K562 (cell line): ENCODE results near the gene MAST4. TPM values are rescaled to one million over a fixed set of nuclear protein-coding genes. Genes with fewer than 3 reads are reported as not detected.

Experiments used
- ATAC-seq: fragments of 200-7000 bp; cut with Tn5 transposase; 3 replicates; pipeline ENCODE4 v1.9.1; 2020; ENCODE audit warnings: moderate library complexity
- BruUV-seq: library from RNA; stranded (reverse); fragments of 400-500 nt; replicated peaks from 2 replicates; lab custom pipeline; 2021; lab: Mats Ljungman, UMichigan
- CTCF ChIA-PET: fragments of 300-600 bp; formaldehyde crosslinking; extraction: SDS; loops from one replicate; lab custom pipeline; 2021; ENCODE audit warnings: low intra/inter-chr PET ratio; lab: Yijun Ruan, JAX
- POLR2A ChIA-PET: fragments of 300-600, 350-650 bp; sonication (Branson Sonifier 250); formaldehyde crosslinking; extraction: SDS; loops from one replicate; lab custom pipeline; 2021; ENCODE audit warnings: antibody characterized with exemption, inconsistent platforms; lab: Yijun Ruan, JAX
- DNase-seq, 4 experiments: peaks; one replicate each; pipeline versions ENCODE4 v3.0.0 to v3.0.0-alpha.2; 2011 to 2018; ENCODE audit warnings: low spot score in 3 of 4, mixed read lengths in 3 of 4; ENCODE audit errors: extremely low read depth in 1 of 4
- FAIRE-seq: peaks from 2 replicates; lab custom pipeline; 2011; peaks lifted over from hg19 to GRCh38; lab: Jason Lieb, UNC
- H2AFZ ChIP-seq: 2 replicates; pipeline ENCODE4 v1.6.0; 2011; ENCODE audit warnings: low read depth, low read length, control low read depth, inconsistent platforms
- H3K27ac ChIP-seq: fragments of 200-600 bp; 3 replicates; pipeline ENCODE4 v1.8.0; 2011; ENCODE audit warnings: low read depth, mild to moderate bottlenecking, control low read depth, inconsistent platforms, low read length, moderate library complexity, mixed read lengths; ENCODE audit errors: extremely low read depth
- H3K27me3 ChIP-seq, 2 experiments: fragments of 300-600 bp in 1 of 2; 2 replicates in 1 of 2; 3 replicates in 1 of 2; pipeline versions ENCODE4 v1.6.0 to v1.8.0; 2011; ENCODE audit warnings: inconsistent platforms in 2 of 2, low read length in 2 of 2, mild to moderate bottlenecking in 1 of 2, mixed read lengths in 1 of 2, moderate library complexity in 1 of 2; ENCODE audit not compliant: control insufficient read depth in 2 of 2, insufficient read depth in 2 of 2
- H3K36me3 ChIP-seq: fragments of 300-600 bp; 3 replicates; pipeline ENCODE4 v1.8.0; 2011; ENCODE audit warnings: mild to moderate bottlenecking, low read length, inconsistent platforms; ENCODE audit not compliant: control insufficient read depth, insufficient read depth
- H3K4me1 ChIP-seq, 2 experiments: fragments of 200-600 bp in 1 of 2; replicated peaks in 1 of 2; 2 replicates in 1 of 2; 3 replicates in 1 of 2; pipeline versions ENCODE4 v1.5.1 to v1.8.0; 2011; ENCODE audit warnings: inconsistent platforms in 2 of 2, low read length in 2 of 2, mild to moderate bottlenecking in 1 of 2, mixed read lengths in 1 of 2, moderate library complexity in 1 of 2; ENCODE audit not compliant: control insufficient read depth in 2 of 2, insufficient read depth in 2 of 2
- H3K4me2 ChIP-seq: 2 replicates; pipeline ENCODE4 v1.6.1; 2011; ENCODE audit warnings: low read length, control low read depth, inconsistent platforms, mixed read lengths; ENCODE audit not compliant: insufficient read depth
- H3K4me3 ChIP-seq: fragments of 200-600 bp; sonication (generic), shearing (Covaris generic); 2 replicates; pipeline ENCODE4 v1.5.1; 2016; ENCODE audit warnings: control low read depth, inconsistent platforms
- H3K79me2 ChIP-seq: fragments of 200-600 bp; 3 replicates; pipeline ENCODE4 v1.8.0; 2011; ENCODE audit warnings: low read length, inconsistent platforms; ENCODE audit not compliant: control insufficient read depth, insufficient read depth
- H3K9ac ChIP-seq, 2 experiments: 2 replicates each; pipeline versions ENCODE4 v1.6.0 to v1.6.1; 2011; ENCODE audit warnings: low read depth in 2 of 2, low read length in 2 of 2, control low read depth in 1 of 2, inconsistent platforms in 1 of 2, mild to moderate bottlenecking in 1 of 2, mixed read lengths in 1 of 2; ENCODE audit not compliant: insufficient read depth in 1 of 2
- H3K9me1 ChIP-seq: one replicate; pipeline ENCODE4 v1.6.0; 2011; ENCODE audit warnings: inconsistent platforms, mild to moderate bottlenecking, low read length, moderate library complexity; ENCODE audit not compliant: control insufficient read depth, insufficient read depth
- H3K9me3 ChIP-seq: replicated peaks from 2 replicates; pipeline ENCODE4 v1.5.1; 2011; ENCODE audit warnings: low read depth, low read length, inconsistent platforms; ENCODE audit not compliant: control insufficient read depth, insufficient read depth
- H4K20me1 ChIP-seq: replicated peaks from 2 replicates; pipeline ENCODE4 v1.6.1; 2011; ENCODE audit warnings: low read length, inconsistent platforms, mixed read lengths; ENCODE audit not compliant: control insufficient read depth, insufficient read depth
- BRD4 ChIP-seq: fragments of 200-600 bp; sonication (generic); IDR thresholded peaks from 2 replicates; pipeline ENCODE4 v1.6.1; 2017; ENCODE audit warnings: inconsistent platforms
- E2F5 ChIP-seq: sonication (generic); formaldehyde crosslinking; IDR thresholded peaks from 2 replicates; pipeline ENCODE4 v1.8.0; 2022; ENCODE audit warnings: mild to moderate bottlenecking, missing genetic modification reagents
- ILF3 ChIP-seq: fragments of 450-650 bp; IDR thresholded peaks from 2 replicates; pipeline ENCODE4 v1.6.1; 2018; ENCODE audit warnings: antibody characterized with exemption, mild to moderate bottlenecking, moderate library complexity, borderline replicate concordance
- IRF9 ChIP-seq: fragments of 450-650 bp; IDR thresholded peaks from 2 replicates; pipeline ENCODE4 v1.6.1; 2016; ENCODE audit warnings: missing biosample characterization, missing genetic modification characterization
- MXI1 ChIP-seq: IDR thresholded peaks from 2 replicates; pipeline ENCODE4 v1.6.1; 2011; ENCODE audit warnings: low read depth, mild to moderate bottlenecking, improper control_type of control experiment, low read length
- NCOA6 ChIP-seq: fragments of 450-650 bp; IDR thresholded peaks from 2 replicates; pipeline ENCODE4 v1.6.1; 2017; ENCODE audit warnings: mild to moderate bottlenecking
- PREB ChIP-seq: sonication (generic); formaldehyde crosslinking; IDR thresholded peaks from 2 replicates; pipeline ENCODE4 v1.8.1; 2023; ENCODE audit warnings: mild to moderate bottlenecking, missing genetic modification reagents
- RBM15 ChIP-seq: fragments of 200-400 bp; formaldehyde crosslinking; IDR thresholded peaks from 2 replicates; pipeline ENCODE4 v1.6.1; 2018; ENCODE audit warnings: mild to moderate bottlenecking, low read length, moderate library complexity; ENCODE audit not compliant: insufficient read depth
- TEAD2 ChIP-seq: fragments of 450-650 bp; IDR thresholded peaks from 2 replicates; pipeline ENCODE4 v1.6.1; 2016; ENCODE audit warnings: missing genetic modification characterization, control low read depth, missing compliant biosample characterization
- YY1 ChIP-seq, 3 experiments: IDR thresholded peaks; 2 replicates each; pipeline ENCODE4 v1.6.1; 2011; ENCODE audit warnings: low read length in 2 of 3, mild to moderate bottlenecking in 2 of 3, moderate library complexity in 2 of 3, borderline replicate concordance in 1 of 3, control low read depth in 1 of 3, low read depth in 1 of 3; ENCODE audit not compliant: insufficient read depth in 3 of 3, insufficient replicate concordance in 2 of 3, control insufficient read depth in 1 of 3, insufficient read length in 1 of 3; ENCODE audit errors: extremely low read depth in 1 of 3
- ZNF764 ChIP-seq: fragments of 250-450 bp; sonication (Bioruptor Pico); IDR thresholded peaks from 2 replicates; pipeline ENCODE4 v1.4.0; 2020; ENCODE audit warnings: low read depth, mild to moderate bottlenecking, moderate library complexity
- ZNF79 ChIP-seq: fragments of 250-450 bp; sonication (Bioruptor Pico); IDR thresholded peaks from 2 replicates; pipeline ENCODE4 v1.4.0; 2020; ENCODE audit warnings: low read depth, mild to moderate bottlenecking, moderate library complexity
- WGBS: fragments of 100-300 bp; shearing (Covaris generic); methylation state at CpG from one replicate; pipeline ENCODE4 v1.1.6; 2016; ENCODE audit warnings: low coverage, mixed read lengths; ENCODE audit not compliant: insufficient coverage; ENCODE audit errors: missing lambda C conversion rate; 5-methylcytosine and 5-hydroxymethylcytosine counted together
- in situ Hi-C: fragments of 300-500 bp; cut with MboI; formaldehyde crosslinking; loops from 4 replicates; pipeline ENCODE4 v1.15.0; 2018; ENCODE audit warnings: inconsistent platforms, mixed read lengths
- intact Hi-C: fragments of 100-400 bp; cut with micrococcal nuclease; formaldehyde crosslinking; loops from 2 replicates; pipeline ENCODE4 v1.14.2; 2022
- polyA plus RNA-seq, 8 experiments: library from polyadenylated mRNA; depleted of rRNA in 4 of 8; stranded (reverse) in 5 of 8; unstranded in 3 of 8; fragments of >200 nt; fragmentation: Nextera tagmentation in 2 of 8; fragmentation: Illumina TruSeq in 1 of 8; extraction: Ambion mirVana in 2 of 8; extraction: Trizol in 1 of 8; gene quantifications; 2 replicates each; pipeline versions ENCODE4 v1.2.1 to v1.2.3, GENCODE V29; 2011 to 2014; ENCODE audit warnings: inconsistent platforms in 1 of 8, missing spikeins in 1 of 8
- total RNA-seq, 7 experiments: library from RNA; depleted of rRNA in 6 of 7; stranded (reverse); fragments of >200 nt in 6 of 7; fragmentation: Illumina TruSeq in 2 of 7; extraction: Trizol in 2 of 7; gene quantifications; 2 replicates each; pipeline versions ENCODE4 v1.2.1 to v1.2.3, GENCODE V29; 2011 to 2021; ENCODE audit warnings: low replicate concordance in 1 of 7

The MAST4 gene
- total and polyA plus RNA-seq, 9 of the 15 experiments (the other 6 are each of a cell fraction or from before 2014, with no cell fraction given) = 0.88 to 10.1 (median 5.2) TPM

GRCh38 chr5:66738136-66738535 is 141.9 kb downstream of the MAST4 start:
- TF ChIP-seq E2F5 (CRISPR knock-in tag) = no peak
- TF ChIP-seq PREB (CRISPR knock-in tag) = no peak
- no peak for TF ChIP-seq RBM15
- no peak for TF ChIP-seq IRF9 (tag)
- TF ChIP-seq BRD4 = no peak
- TF ChIP-seq MXI1 = no peak
- no peak for TF ChIP-seq YY1 (IDR thresholded peaks at IDR 0.05; ENCODE audit: borderline replicate concordance in 1 of 3, control insufficient read depth in 1 of 3, extremely low read depth in 1 of 3, insufficient read depth in 3 of 3, insufficient read length in 1 of 3, insufficient replicate concordance in 2 of 3, low read depth in 1 of 3, low read length in 2 of 3)
- TF ChIP-seq TEAD2 (tag) = no peak
- TF ChIP-seq ZNF79 = no peak
- no peak for TF ChIP-seq ILF3
- no peak for TF ChIP-seq NCOA6
- TF ChIP-seq ZNF764 (CRISPR knock-in tag) = no peak
- Histone ChIP-seq H4K20me1 (no peaks in the 10 kb centered on the region), H3K27ac (no peak overlapping the region), H3K4me2 (no peak overlapping the region), H2AFZ (no peak overlapping the region), H3K36me3 (no peaks in the 10 kb centered on the region), H3K4me1 (no peaks in the 10 kb centered on the region), H3K9me1 (no peaks in the 10 kb centered on the region), H3K9ac (no peak overlapping the region), H3K79me2 (no peaks in the 10 kb centered on the region), H3K9me3 (no peaks in the 10 kb centered on the region), H3K27me3 (no peaks in the 10 kb centered on the region; a peak in 1 of 5 replicates), H3K4me3 (no peak overlapping the region)
- no TSS peak for BruUV-seq
- POLR2A ChIA-PET = no interaction called here
- WGBS = 0% methylated on average over 1 of the region's 1 CpG
- DNase-seq = no peak
- no peak for ATAC-seq
- in situ Hi-C loops = no loop called here
- CTCF ChIA-PET = no interaction called here
- intact Hi-C loops = no loop called here
- FAIRE-seq = no peak
